CD4-positive, alpha-beta memory T cell (primary cell): Measurements from ENCODE around the gene SRD5A1. TPM values are rescaled to one million over a fixed set of nuclear protein-coding genes. Genes with fewer than 3 reads are reported as not detected.

Experiments
- CTCF ChIA-PET: fragments of 350-600 bp; sonication (Branson Sonifier 250); formaldehyde crosslinking; loops from one replicate; lab custom pipeline; 2021; ENCODE audit warnings: inconsistent platforms; ENCODE audit not compliant: partially characterized antibody; lab: Charles Lee
- POLR2A ChIA-PET: fragments of 350-600 bp; sonication (Branson Sonifier 250); formaldehyde crosslinking; loops from one replicate; lab custom pipeline; 2021; ENCODE audit not compliant: partially characterized antibody; lab: Charles Lee
- DNase-seq, 5 donors: peaks; one replicate each; pipeline versions ENCODE4 v3.0.0 to v3.0.0-alpha.2; 2020 to 2022; ENCODE audit warnings: mixed read lengths in 1 of 5
- H3K27ac ChIP-seq: one replicate; pipeline ENCODE4 v1.7.0; 2013; ENCODE audit warnings: low read depth, low read length
- H3K27me3 ChIP-seq: 2 replicates; pipeline ENCODE4 v1.7.0; 2013; ENCODE audit warnings: mild to moderate bottlenecking, low read length, moderate library complexity; ENCODE audit not compliant: insufficient read depth
- H3K36me3 ChIP-seq: 2 replicates; pipeline ENCODE4 v1.7.0; 2013; ENCODE audit warnings: mild to moderate bottlenecking, low read length, moderate library complexity; ENCODE audit not compliant: insufficient read depth
- H3K4me1 ChIP-seq: 2 replicates; pipeline ENCODE4 v1.7.0; 2013; ENCODE audit warnings: mild to moderate bottlenecking, low read length, moderate library complexity; ENCODE audit not compliant: insufficient read depth
- H3K4me3 ChIP-seq, 2 donors: one replicate each; pipeline ENCODE4 v1.7.0; 2013; ENCODE audit warnings: low read length in 2 of 2, mild to moderate bottlenecking in 1 of 2
- H3K9me3 ChIP-seq, 2 donors: one replicate each; pipeline ENCODE4 v1.7.0; 2013; ENCODE audit warnings: low read length in 2 of 2, control low read depth in 1 of 2; ENCODE audit not compliant: control insufficient read depth in 1 of 2
- H3K27ac Mint-ChIP-seq, 7 donors: one replicate each; pipeline ENCODE4 v1.8.0; 2020 to 2021; ENCODE audit warnings: mixed read lengths in 7 of 7, mild to moderate bottlenecking in 6 of 7, inconsistent platforms in 3 of 7, moderate library complexity in 3 of 7
- H3K27me3 Mint-ChIP-seq, 2 donors: one replicate each; pipeline ENCODE4 v1.8.0; 2020 to 2021; ENCODE audit warnings: mixed read lengths in 2 of 2
- H3K36me3 Mint-ChIP-seq, 2 donors: one replicate each; pipeline ENCODE4 v1.8.0; 2020 to 2021; ENCODE audit warnings: mixed read lengths in 2 of 2, inconsistent platforms in 1 of 2, mild to moderate bottlenecking in 1 of 2
- H3K4me1 Mint-ChIP-seq, 4 donors: one replicate each; pipeline ENCODE4 v1.8.0; 2020 to 2021; ENCODE audit warnings: mixed read lengths in 4 of 4, mild to moderate bottlenecking in 1 of 4
- H3K4me3 Mint-ChIP-seq, 8 donors: one replicate each; pipeline ENCODE4 v1.8.0; 2020 to 2021; ENCODE audit warnings: mixed read lengths in 8 of 8, mild to moderate bottlenecking in 7 of 8, moderate library complexity in 6 of 8, inconsistent platforms in 3 of 8
- H3K9me3 Mint-ChIP-seq, 8 donors: one replicate each; pipeline ENCODE4 v1.8.0; 2020 to 2021; ENCODE audit warnings: mixed read lengths in 8 of 8, mild to moderate bottlenecking in 5 of 8, inconsistent platforms in 3 of 8, moderate library complexity in 1 of 8
- intact Hi-C: fragments of 100-400 bp; cut with micrococcal nuclease; formaldehyde crosslinking; loops from one replicate; pipeline ENCODE4 v1.15.1; 2023
- polyA plus RNA-seq, 2 donors: library from polyadenylated mRNA; unstranded; fragments of 300-500 nt; fragmentation: Illumina TruSeq; gene quantifications; one replicate each; pipeline ENCODE4 v1.2.3, GENCODE V29; 2021
- total RNA-seq, 2 experiments: library from RNA; stranded (reverse); gene quantifications; one replicate each; pipeline ENCODE4 v1.2.3, GENCODE V29; 2021

SRD5A1 gene
- total and polyA plus RNA-seq, 4 experiments from 2014 or later = 5.4 to 11.2 (median 8.5) TPM

- Histone ChIP-seq H3K9me3 (no peaks in the 10 kb centered on the region), H3K4me1 (no peaks in the 10 kb centered on the region), H3K27me3 (peaks cover 3% of the 10 kb centered on the region), H3K4me3 (no peak overlapping the region), H3K36me3 (no peaks in the 10 kb centered on the region), H3K27ac (no peak overlapping the region)
- no peaks in the 10 kb centered on the region for H3K36me3 Mint-ChIP-seq
- POLR2A ChIA-PET = no interaction called here
- intact Hi-C loops = no loop called here
- CTCF ChIA-PET = interaction anchor here (0.9 to 2.2 kb wide), 4 partner anchors 10 to 58 kb away, joined by 3 to 4 read pairs (median 4); no protein-coding TSS in a partner anchor
- DNase-seq = peak in 2 of 5 donors; percentile 6 to 10
- peaks cover 32 to 40% of the 10 kb centered on the region in 2 donors for H3K27me3 Mint-ChIP-seq
- peaks cover 0 to 4% (median 0%) of the 10 kb centered on the region in 8 donors for H3K9me3 Mint-ChIP-seq
- peak overlapping the region in 5 of 8 donors; percentile 4 to 61 (median 42) for H3K4me3 Mint-ChIP-seq
- no peak overlapping the region for H3K27ac Mint-ChIP-seq
- H3K4me1 Mint-ChIP-seq = peaks cover 4 to 9% (median 5%) of the 10 kb centered on the region in 4 donors
These were observed 53.7 kb downstream of the SRD5A1 start for GRCh38 chr5:6686915-6687409.

- H3K9me3 ChIP-seq = no peaks in the 10 kb centered on the region
- ChIA-PET POLR2A (no interaction called here), CTCF (interaction anchor here (0.9 to 2.2 kb wide), 4 partner anchors 11 to 58 kb away, joined by 3 to 4 read pairs (median 4); no protein-coding TSS in a partner anchor)
- H3K4me1 ChIP-seq = no peaks in the 10 kb centered on the region
- H3K4me1 Mint-ChIP-seq = peaks cover 4 to 9% (median 5%) of the 10 kb centered on the region in 4 donors
- intact Hi-C loops = no loop called here
- no peak for DNase-seq
- H3K27me3 ChIP-seq = peaks cover 3% of the 10 kb centered on the region
- peak overlapping the region in 1 of 7 donors; percentile 0 for H3K27ac Mint-ChIP-seq
- no peak overlapping the region for H3K27ac ChIP-seq
- peaks cover 0 to 4% (median 0%) of the 10 kb centered on the region in 8 donors for H3K9me3 Mint-ChIP-seq
- H3K4me3 ChIP-seq = no peak overlapping the region
- peaks cover 34 to 43% of the 10 kb centered on the region in 2 donors for H3K27me3 Mint-ChIP-seq
- H3K36me3 ChIP-seq = no peaks in the 10 kb centered on the region
- H3K36me3 Mint-ChIP-seq = no peaks in the 10 kb centered on the region
- peak overlapping the region in 2 of 8 donors; percentile 2 to 20 for H3K4me3 Mint-ChIP-seq
These were observed 54.3 kb downstream of the SRD5A1 start for GRCh38 chr5:6687505-6687904.

GRCh38 chr5:6692906-6693305, 59.7 kb downstream of the SRD5A1 start:
- H3K27ac ChIP-seq = no peak overlapping the region
- DNase-seq = no peak
- Mint-ChIP-seq H3K36me3 (peaks cover 0 to 2% of the 10 kb centered on the region in 2 donors), H3K4me1 (no peaks in the 10 kb centered on the region), H3K4me3 (no peak overlapping the region), H3K9me3 (peaks cover 0 to 8% (median 3%) of the 10 kb centered on the region in 8 donors), H3K27me3 (peaks cover 28 to 29% of the 10 kb centered on the region in 2 donors), H3K27ac (no peak overlapping the region)
- H3K9me3 ChIP-seq = no peaks in the 10 kb centered on the region
- ChIA-PET POLR2A (no interaction called here), CTCF (no interaction called here)
- no peaks in the 10 kb centered on the region for H3K4me1 ChIP-seq
- no peaks in the 10 kb centered on the region for H3K36me3 ChIP-seq
- intact Hi-C loops = no loop called here
- no peaks in the 10 kb centered on the region for H3K27me3 ChIP-seq
- no peak overlapping the region for H3K4me3 ChIP-seq

- no peak overlapping the region for H3K4me3 Mint-ChIP-seq
- H3K4me1 Mint-ChIP-seq = peaks cover 0 to 1% (median 0%) of the 10 kb centered on the region in 4 donors
- intact Hi-C loops = no loop called here
- H3K36me3 ChIP-seq = no peaks in the 10 kb centered on the region
- no peak overlapping the region for H3K27ac Mint-ChIP-seq
- H3K36me3 Mint-ChIP-seq = peaks cover 0 to 2% of the 10 kb centered on the region in 2 donors
- H3K27me3 ChIP-seq = no peaks in the 10 kb centered on the region
- no peaks in the 10 kb centered on the region for H3K9me3 ChIP-seq
- ChIA-PET POLR2A (no interaction called here), CTCF (no interaction called here)
- no peak overlapping the region for H3K27ac ChIP-seq
- H3K27me3 Mint-ChIP-seq = peaks cover 37 to 39% of the 10 kb centered on the region in 2 donors
- H3K4me1 ChIP-seq = no peaks in the 10 kb centered on the region
- peaks cover 0 to 8% (median under 1%) of the 10 kb centered on the region in 8 donors for H3K9me3 Mint-ChIP-seq
- H3K4me3 ChIP-seq = no peak overlapping the region
- DNase-seq = no peak
These were observed 65.5 kb downstream of the SRD5A1 start for GRCh38 chr5:6698696-6699095.

- no peaks in the 10 kb centered on the region for H3K4me1 ChIP-seq
- DNase-seq = no peak
- no peaks in the 10 kb centered on the region for H3K36me3 ChIP-seq
- ChIA-PET POLR2A (no interaction called here), CTCF (no interaction called here)
- no peaks in the 10 kb centered on the region for H3K9me3 ChIP-seq
- Mint-ChIP-seq H3K27ac (no peak overlapping the region), H3K27me3 (peaks cover 33 to 34% of the 10 kb centered on the region in 2 donors), H3K36me3 (peaks cover 0 to 2% of the 10 kb centered on the region in 2 donors), H3K4me1 (peaks cover 0 to 1% (median 0%) of the 10 kb centered on the region in 4 donors), H3K9me3 (peaks cover 0 to 6% (median 0%) of the 10 kb centered on the region in 8 donors), H3K4me3 (no peak overlapping the region)
- no peak overlapping the region for H3K4me3 ChIP-seq
- H3K27me3 ChIP-seq = no peaks in the 10 kb centered on the region
- no peak overlapping the region for H3K27ac ChIP-seq
- intact Hi-C loops = no loop called here
These were observed 66.1 kb downstream of the SRD5A1 start for GRCh38 chr5:6699357-6699756.

DNA sequence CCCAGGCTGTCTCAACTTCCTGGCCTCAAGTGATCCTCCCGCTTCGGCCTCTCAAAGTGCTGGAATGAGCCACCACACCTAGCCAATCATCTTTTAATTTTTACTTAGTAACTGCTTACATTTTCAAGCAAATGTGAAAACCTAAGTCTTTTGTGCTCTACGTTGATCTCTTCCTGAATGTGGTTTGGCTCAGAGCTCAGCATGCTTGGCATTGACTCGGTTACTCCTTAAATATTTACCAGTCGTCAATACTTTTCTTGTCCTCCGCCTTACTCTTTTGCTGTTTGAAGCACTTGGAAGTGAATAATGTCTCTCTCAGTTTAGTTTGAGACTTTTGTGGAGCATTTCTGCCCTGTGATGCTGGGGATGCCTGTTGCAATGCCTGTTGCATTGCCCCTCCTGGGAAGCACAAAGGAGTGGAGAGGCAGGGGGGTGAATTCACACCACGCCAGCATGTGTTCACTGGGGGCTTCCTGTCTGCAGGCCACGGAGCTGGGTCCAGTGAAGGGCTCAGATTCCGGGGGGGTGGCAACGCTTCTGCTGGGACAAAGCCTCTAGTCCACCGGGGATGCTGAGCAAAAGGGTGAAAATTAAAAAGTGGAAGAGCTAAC, 66.9 kb downstream of the SRD5A1 start:
- no peak for DNase-seq
- Histone ChIP-seq H3K36me3 (no peaks in the 10 kb centered on the region), H3K4me3 (no peak overlapping the region), H3K27me3 (no peaks in the 10 kb centered on the region), H3K27ac (no peak overlapping the region), H3K9me3 (no peaks in the 10 kb centered on the region), H3K4me1 (no peaks in the 10 kb centered on the region)
- POLR2A ChIA-PET = no interaction called here
- no peak overlapping the region for H3K27ac Mint-ChIP-seq
- CTCF ChIA-PET = no interaction called here
- no peak overlapping the region for H3K4me3 Mint-ChIP-seq
- H3K9me3 Mint-ChIP-seq = peaks cover 0 to 4% (median 0%) of the 10 kb centered on the region in 8 donors
- intact Hi-C loops = no loop called here
- H3K27me3 Mint-ChIP-seq = peaks cover 32 to 33% of the 10 kb centered on the region in 2 donors
- peaks cover 0 to 2% of the 10 kb centered on the region in 2 donors for H3K36me3 Mint-ChIP-seq
- peaks cover 0 to 1% (median 0%) of the 10 kb centered on the region in 4 donors for H3K4me1 Mint-ChIP-seq

- Mint-ChIP-seq H3K27me3 (peaks cover 30 to 33% of the 10 kb centered on the region in 2 donors), H3K4me1 (peaks cover 0 to 1% (median 0%) of the 10 kb centered on the region in 4 donors), H3K27ac (no peak overlapping the region), H3K9me3 (no peaks in the 10 kb centered on the region), H3K4me3 (no peak overlapping the region), H3K36me3 (no peaks in the 10 kb centered on the region)
- intact Hi-C loops = no loop called here
- H3K36me3 ChIP-seq = no peaks in the 10 kb centered on the region
- H3K4me3 ChIP-seq = no peak overlapping the region
- no peak for DNase-seq
- H3K4me1 ChIP-seq = no peaks in the 10 kb centered on the region
- ChIA-PET POLR2A (no interaction called here), CTCF (no interaction called here)
- H3K9me3 ChIP-seq = no peaks in the 10 kb centered on the region
- no peak overlapping the region for H3K27ac ChIP-seq
- no peaks in the 10 kb centered on the region for H3K27me3 ChIP-seq
These were observed 67.6 kb downstream of the SRD5A1 start for GRCh38 chr5:6700685-6701355.
